Stimulated activated CD8-positive, alpha-beta memory T cell treated with anti-CD3 and anti-CD28 coated beads, Interleukin-2, amount 100 ng/mL, for 1 hour (primary cell): ENCODE results near the gene HIBADH.
"Not testable (repeated sequence)": the region's sequence is repeated elsewhere in the genome, so short reads cannot be mapped to it uniquely, and the experiment has no call there.

ENCODE experiments used
- DNase-seq, 2 donors: peaks; one replicate each; pipeline ENCODE4 v3.0.0-alpha.2; 2020; ENCODE audit warnings: low read depth in 2 of 2

Gene HIBADH

GRCh38 chr7:27601217-27601616 is 61.5 kb downstream of the HIBADH start:
- DNase-seq, result no peak

- DNase-seq, result no peak
Measured at GRCh38 chr7:27600247-27600646, 62.4 kb downstream of the HIBADH start.

GRCh38 chr7:27595009-27595408 is 67.7 kb downstream of the HIBADH start:
- DNase-seq, result no peak

- DNase-seq, result no peak
Measured at GRCh38 chr7:27593226-27593625, 69.5 kb downstream of the HIBADH start.

GRCh38 chr7:27590416-27590815 is 72.3 kb downstream of the HIBADH start:
- DNase-seq, result no peak

GRCh38 chr7:27587429-27587828 is 75.3 kb downstream of the HIBADH start:
- no peak for DNase-seq

- DNase-seq, result no peak
Measured at GRCh38 chr7:27586825-27587224, 75.9 kb downstream of the HIBADH start.

GRCh38 chr7:27585781-27586447 is 76.8 kb downstream of the HIBADH start:
- no peak for DNase-seq

- no peak for DNase-seq
Measured at GRCh38 chr7:27581906-27582305, 80.8 kb downstream of the HIBADH start.

- DNase-seq, result no peak
Measured at GRCh38 chr7:27581119-27581518, 81.6 kb downstream of the HIBADH start.

- DNase-seq, result no peak
Measured at GRCh38 chr7:27579565-27579964, 83.1 kb downstream of the HIBADH start.

- DNase-seq, result not testable (repeated sequence)
Measured at GRCh38 chr7:27578169-27578568, 84.5 kb downstream of the HIBADH start.

- DNase-seq, result no peak
Measured at GRCh38 chr7:27576360-27576944, 86.2 kb downstream of the HIBADH start.

- no peak for DNase-seq
Measured at GRCh38 chr7:27575613-27576012, 87.1 kb downstream of the HIBADH start.

GRCh38 chr7:27569106-27569505 is 93.6 kb downstream of the HIBADH start:
- DNase-seq, result no peak

GRCh38 chr7:27567266-27567665 is 95.4 kb downstream of the HIBADH start:
- DNase-seq, result no peak

- no peak for DNase-seq
Measured at GRCh38 chr7:27564881-27565482, 97.7 kb downstream of the HIBADH start.

- DNase-seq, result no peak
Measured at GRCh38 chr7:27560706-27561235, 101.9 kb downstream of the HIBADH start.

- no peak for DNase-seq
Measured at GRCh38 chr7:27555670-27556069, 107.0 kb downstream of the HIBADH start.

GRCh38 chr7:27554826-27555225 is 107.9 kb downstream of the HIBADH start:
- DNase-seq, result no peak

- no peak for DNase-seq
Measured at GRCh38 chr7:27553273-27553672, 109.4 kb downstream of the HIBADH start.

- no peak for DNase-seq
Measured at GRCh38 chr7:27551803-27552400, 110.8 kb downstream of the HIBADH start.

- no peak for DNase-seq
Measured at GRCh38 chr7:27549606-27550005, 113.1 kb downstream of the HIBADH start.
